Measurements from ENCODE around the gene NPAS3. TPM values are rescaled to one million over a fixed set of nuclear protein-coding genes. Genes with fewer than 3 reads are reported as not detected.

Gene NPAS3
- total RNA-seq, 1 donor from 2014 or later: 1.6 TPM

GRCh38 chr14:33404054-33404453, 465.4 kb downstream of the NPAS3 start:
- Mint-ChIP-seq H3K36me3 (ENCODE audit: low read depth, unreplicated experiment) (peaks cover 9% of the 10 kb centered on the region), H3K4me1 (ENCODE audit: unreplicated experiment) (no peaks in the 10 kb centered on the region), H3K27me3 (ENCODE audit: unreplicated experiment) (no peaks in the 10 kb centered on the region), H3K9me3 (ENCODE audit: unreplicated experiment) (peaks cover 12% of the 10 kb centered on the region), H3K27ac (ENCODE audit: unreplicated experiment) (no peak overlapping the region), H3K4me3 (ENCODE audit: unreplicated experiment) (no peak overlapping the region)
- DNase-seq (ENCODE audit: low spot score): no peak
- TF ChIP-seq, protein P1, sequence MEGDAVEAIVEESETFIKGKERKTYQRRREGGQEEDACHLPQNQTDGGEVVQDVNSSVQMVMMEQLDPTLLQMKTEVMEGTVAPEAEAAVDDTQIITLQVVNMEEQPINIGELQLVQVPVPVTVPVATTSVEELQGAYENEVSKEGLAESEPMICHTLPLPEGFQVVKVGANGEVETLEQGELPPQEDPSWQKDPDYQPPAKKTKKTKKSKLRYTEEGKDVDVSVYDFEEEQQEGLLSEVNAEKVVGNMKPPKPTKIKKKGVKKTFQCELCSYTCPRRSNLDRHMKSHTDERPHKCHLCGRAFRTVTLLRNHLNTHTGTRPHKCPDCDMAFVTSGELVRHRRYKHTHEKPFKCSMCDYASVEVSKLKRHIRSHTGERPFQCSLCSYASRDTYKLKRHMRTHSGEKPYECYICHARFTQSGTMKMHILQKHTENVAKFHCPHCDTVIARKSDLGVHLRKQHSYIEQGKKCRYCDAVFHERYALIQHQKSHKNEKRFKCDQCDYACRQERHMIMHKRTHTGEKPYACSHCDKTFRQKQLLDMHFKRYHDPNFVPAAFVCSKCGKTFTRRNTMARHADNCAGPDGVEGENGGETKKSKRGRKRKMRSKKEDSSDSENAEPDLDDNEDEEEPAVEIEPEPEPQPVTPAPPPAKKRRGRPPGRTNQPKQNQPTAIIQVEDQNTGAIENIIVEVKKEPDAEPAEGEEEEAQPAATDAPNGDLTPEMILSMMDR (IDR thresholded peaks at IDR 0.05; ENCODE audit: unreplicated experiment): no peak

DNA sequence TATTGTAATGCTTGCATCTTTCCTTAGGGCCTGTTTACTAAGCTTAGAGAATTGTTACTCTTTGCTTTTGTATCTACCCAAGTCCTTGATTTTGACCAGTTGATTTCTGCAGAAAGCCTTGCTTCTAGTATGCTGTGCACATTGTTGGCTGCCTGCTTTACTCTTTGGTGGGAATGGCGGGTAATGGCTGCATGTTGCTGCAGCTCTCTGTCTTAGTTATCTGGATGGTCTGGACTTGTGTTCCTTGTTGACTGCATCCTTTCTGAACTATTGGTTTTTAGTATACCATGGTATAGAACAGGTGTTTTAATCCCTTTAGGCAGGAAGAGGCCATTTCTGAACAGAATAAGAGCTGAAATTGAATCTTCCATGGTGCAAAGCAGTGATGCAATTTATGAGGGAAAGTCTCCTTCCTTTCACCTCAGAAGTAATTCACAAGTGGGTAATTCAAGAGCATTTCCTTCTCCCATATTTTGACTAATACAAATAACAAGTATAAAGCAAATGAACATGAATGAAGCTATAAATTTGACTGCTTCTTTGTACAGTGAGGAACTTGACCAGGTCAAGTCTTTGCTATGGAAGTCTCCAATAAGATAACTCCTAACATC, 466.4 kb downstream of the NPAS3 start:
- H3K4me3 Mint-ChIP-seq (ENCODE audit: unreplicated experiment): no peak overlapping the region
- H3K36me3 Mint-ChIP-seq (ENCODE audit: low read depth, unreplicated experiment): peaks cover 9% of the 10 kb centered on the region
- no peak for DNase-seq (ENCODE audit: low spot score)
- H3K27ac Mint-ChIP-seq (ENCODE audit: unreplicated experiment): no peak overlapping the region
- no peaks in the 10 kb centered on the region for H3K27me3 Mint-ChIP-seq (ENCODE audit: unreplicated experiment)
- peaks cover 12% of the 10 kb centered on the region for H3K9me3 Mint-ChIP-seq (ENCODE audit: unreplicated experiment)
- no peaks in the 10 kb centered on the region for H3K4me1 Mint-ChIP-seq (ENCODE audit: unreplicated experiment)
- TF ChIP-seq, protein P1 (IDR thresholded peaks at IDR 0.05; ENCODE audit: unreplicated experiment): no peak

- TF ChIP-seq, protein P1 (IDR thresholded peaks at IDR 0.05; ENCODE audit: unreplicated experiment): no peak
- DNase-seq (ENCODE audit: low spot score): no peak
- H3K9me3 Mint-ChIP-seq (ENCODE audit: unreplicated experiment): peaks cover 12% of the 10 kb centered on the region
- H3K27me3 Mint-ChIP-seq (ENCODE audit: unreplicated experiment): no peaks in the 10 kb centered on the region
- no peak overlapping the region for H3K4me3 Mint-ChIP-seq (ENCODE audit: unreplicated experiment)
- H3K36me3 Mint-ChIP-seq (ENCODE audit: low read depth, unreplicated experiment): peaks cover 9% of the 10 kb centered on the region
- no peak overlapping the region for H3K27ac Mint-ChIP-seq (ENCODE audit: unreplicated experiment)
- no peaks in the 10 kb centered on the region for H3K4me1 Mint-ChIP-seq (ENCODE audit: unreplicated experiment)
These were observed 468.1 kb downstream of the NPAS3 start for GRCh38 chr14:33406766-33407165.

- Mint-ChIP-seq H3K9me3 (ENCODE audit: unreplicated experiment) (peaks cover 12% of the 10 kb centered on the region), H3K4me3 (ENCODE audit: unreplicated experiment) (no peak overlapping the region), H3K27ac (ENCODE audit: unreplicated experiment) (no peak overlapping the region), H3K27me3 (ENCODE audit: unreplicated experiment) (no peaks in the 10 kb centered on the region), H3K36me3 (ENCODE audit: low read depth, unreplicated experiment) (peaks cover 9% of the 10 kb centered on the region), H3K4me1 (ENCODE audit: unreplicated experiment) (no peaks in the 10 kb centered on the region)
- no peak for DNase-seq (ENCODE audit: low spot score)
- TF ChIP-seq, protein P1 (IDR thresholded peaks at IDR 0.05; ENCODE audit: unreplicated experiment): no peak
These were observed 469.6 kb downstream of the NPAS3 start for GRCh38 chr14:33408291-33408690.

GRCh38 chr14:33412450-33412849, 473.8 kb downstream of the NPAS3 start:
- no peak overlapping the region for H3K4me3 Mint-ChIP-seq (ENCODE audit: unreplicated experiment)
- TF ChIP-seq, protein P1 (IDR thresholded peaks at IDR 0.05; ENCODE audit: unreplicated experiment): no peak
- H3K27ac Mint-ChIP-seq (ENCODE audit: unreplicated experiment): no peak overlapping the region
- H3K27me3 Mint-ChIP-seq (ENCODE audit: unreplicated experiment): no peaks in the 10 kb centered on the region
- H3K4me1 Mint-ChIP-seq (ENCODE audit: unreplicated experiment): peaks cover 2% of the 10 kb centered on the region
- no peak for DNase-seq (ENCODE audit: low spot score)
- no peaks in the 10 kb centered on the region for H3K36me3 Mint-ChIP-seq (ENCODE audit: low read depth, unreplicated experiment)
- peaks cover 4% of the 10 kb centered on the region for H3K9me3 Mint-ChIP-seq (ENCODE audit: unreplicated experiment)
